ENCODE data around the gene NEIL3. TPM values are rescaled to one million over a fixed set of nuclear protein-coding genes. Genes with fewer than 3 reads are reported as not detected.
A peak's percentile ranks its signal among the peaks of the same experiment; 100 is the strongest.

NEIL3 gene
- total and polyA plus RNA-seq, 9 of the 15 experiments (the other 6 are each of a cell fraction or from before 2014, with no cell fraction given), result 2.7 to 23.3 (median 12.9) TPM

DNA sequence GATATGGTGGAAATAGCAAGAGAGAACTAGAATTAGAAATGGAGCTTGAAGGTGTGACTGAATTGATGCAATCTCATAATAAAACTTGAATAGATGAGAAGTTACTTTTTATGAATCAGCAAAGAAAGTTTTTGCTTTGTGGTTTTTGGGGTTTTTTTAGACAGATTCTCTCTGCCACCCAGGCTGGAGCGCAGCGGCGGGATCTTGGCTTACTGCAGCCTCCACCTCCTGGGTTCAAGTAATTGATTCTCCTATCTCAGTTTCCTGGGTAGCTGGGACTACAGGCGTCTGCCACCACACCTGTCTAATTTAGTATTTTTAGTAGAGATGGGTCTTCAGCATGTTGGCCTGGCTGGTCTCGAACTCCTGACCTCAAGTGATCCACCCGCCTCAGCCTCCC is 23.7 kb upstream of the NEIL3 start:
- DNase-seq (ENCODE audit: extremely low read depth in 1 of 4, low spot score in 3 of 4) (no peak), ATAC-seq (no peak), FAIRE-seq (no peak)
- ChIA-PET CTCF (ENCODE audit: low intra/inter-chr PET ratio) (no interaction called here), POLR2A (interaction anchor here (0.8 kb wide), 1 partner anchor 54 kb away, joined by 3 read pairs; no protein-coding TSS in a partner anchor)
- H3K79me2 ChIP-seq (ENCODE audit: control insufficient read depth, insufficient read depth, low read length), result no peaks in the 10 kb centered on the region
- no peak overlapping the region for H3K9ac ChIP-seq (ENCODE audit: insufficient read depth in 1 of 2, low read depth in 2 of 2, low read length in 2 of 2)
- no peaks in the 10 kb centered on the region for H3K9me1 ChIP-seq (ENCODE audit: control insufficient read depth, insufficient read depth, low read length)
- no TSS peak for BruUV-seq (replicated peaks)
- no peaks in the 10 kb centered on the region for H4K20me1 ChIP-seq (replicated peaks; ENCODE audit: control insufficient read depth, insufficient read depth, low read length)
- in situ Hi-C loops (cut with MboI), result no loop called here
- H3K4me2 ChIP-seq (ENCODE audit: insufficient read depth, low read length), result no peak overlapping the region
- WGBS (ENCODE audit: insufficient coverage, low coverage, missing lambda C conversion rate), result 35% methylated on average over 6 of the region's 6 CpGs
- no peak for TF ChIP-seq CAMTA2 (CRISPR knock-in tag; conservative IDR thresholded peaks at IDR 0.05)
- intact Hi-C loops (cut with micrococcal nuclease), result no loop called here
- no peaks in the 10 kb centered on the region for H3K27me3 ChIP-seq (ENCODE audit: control insufficient read depth in 2 of 2, insufficient read depth in 2 of 2, low read length in 2 of 2)
- no peak overlapping the region for H3K4me3 ChIP-seq
- no peaks in the 10 kb centered on the region for H3K36me3 ChIP-seq (ENCODE audit: control insufficient read depth, insufficient read depth, low read length)
- H3K9me3 ChIP-seq (replicated peaks; ENCODE audit: control insufficient read depth, insufficient read depth, low read depth, low read length), result no peaks in the 10 kb centered on the region
- H3K27ac ChIP-seq (ENCODE audit: extremely low read depth, low read depth, low read length), result no peak overlapping the region
- no peaks in the 10 kb centered on the region; a peak in 1 of 5 replicates for H3K4me1 ChIP-seq (replicated peaks in 1 of 2; ENCODE audit: control insufficient read depth in 2 of 2, insufficient read depth in 2 of 2, low read length in 2 of 2)
- no peak overlapping the region for H2AFZ ChIP-seq (ENCODE audit: low read depth, low read length)

DNA sequence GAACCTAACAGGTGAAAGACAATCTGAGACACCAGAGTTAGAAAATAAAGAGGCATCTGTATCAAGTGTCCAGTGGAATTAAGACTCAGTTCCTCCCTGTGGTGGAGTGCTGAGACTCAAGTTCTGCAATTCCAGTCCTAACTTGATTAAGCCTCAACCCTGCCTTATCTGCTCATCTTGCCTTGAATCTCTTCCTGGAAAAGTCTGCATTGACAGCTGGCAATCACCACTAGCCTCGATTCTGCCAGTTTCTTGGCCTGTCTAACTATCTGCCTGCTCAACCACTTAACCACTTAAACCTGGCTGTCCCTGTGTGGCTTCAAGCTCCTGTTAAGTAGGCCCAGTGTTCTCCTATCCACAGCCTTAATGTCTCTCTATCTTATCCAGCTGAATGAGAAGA is 22.4 kb upstream of the NEIL3 start:
- ATAC-seq, result peak; percentile 33; the same call in 2 of the 3 replicates
- in situ Hi-C loops (cut with MboI), result no loop called here
- POLR2A ChIA-PET, result no interaction called here
- TF ChIP-seq, protein P1, sequence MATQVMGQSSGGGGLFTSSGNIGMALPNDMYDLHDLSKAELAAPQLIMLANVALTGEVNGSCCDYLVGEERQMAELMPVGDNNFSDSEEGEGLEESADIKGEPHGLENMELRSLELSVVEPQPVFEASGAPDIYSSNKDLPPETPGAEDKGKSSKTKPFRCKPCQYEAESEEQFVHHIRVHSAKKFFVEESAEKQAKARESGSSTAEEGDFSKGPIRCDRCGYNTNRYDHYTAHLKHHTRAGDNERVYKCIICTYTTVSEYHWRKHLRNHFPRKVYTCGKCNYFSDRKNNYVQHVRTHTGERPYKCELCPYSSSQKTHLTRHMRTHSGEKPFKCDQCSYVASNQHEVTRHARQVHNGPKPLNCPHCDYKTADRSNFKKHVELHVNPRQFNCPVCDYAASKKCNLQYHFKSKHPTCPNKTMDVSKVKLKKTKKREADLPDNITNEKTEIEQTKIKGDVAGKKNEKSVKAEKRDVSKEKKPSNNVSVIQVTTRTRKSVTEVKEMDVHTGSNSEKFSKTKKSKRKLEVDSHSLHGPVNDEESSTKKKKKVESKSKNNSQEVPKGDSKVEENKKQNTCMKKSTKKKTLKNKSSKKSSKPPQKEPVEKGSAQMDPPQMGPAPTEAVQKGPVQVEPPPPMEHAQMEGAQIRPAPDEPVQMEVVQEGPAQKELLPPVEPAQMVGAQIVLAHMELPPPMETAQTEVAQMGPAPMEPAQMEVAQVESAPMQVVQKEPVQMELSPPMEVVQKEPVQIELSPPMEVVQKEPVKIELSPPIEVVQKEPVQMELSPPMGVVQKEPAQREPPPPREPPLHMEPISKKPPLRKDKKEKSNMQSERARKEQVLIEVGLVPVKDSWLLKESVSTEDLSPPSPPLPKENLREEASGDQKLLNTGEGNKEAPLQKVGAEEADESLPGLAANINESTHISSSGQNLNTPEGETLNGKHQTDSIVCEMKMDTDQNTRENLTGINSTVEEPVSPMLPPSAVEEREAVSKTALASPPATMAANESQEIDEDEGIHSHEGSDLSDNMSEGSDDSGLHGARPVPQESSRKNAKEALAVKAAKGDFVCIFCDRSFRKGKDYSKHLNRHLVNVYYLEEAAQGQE (IDR thresholded peaks at IDR 0.05; ENCODE audit: borderline replicate concordance), result peak; percentile 68
- TF ChIP-seq, protein P1 (CRISPR knock-in tag; IDR thresholded peaks at IDR 0.05; ENCODE audit: low read depth), result no peak
- no peak for TF ChIP-seq TEAD2 (tag; IDR thresholded peaks at IDR 0.05)
- TF ChIP-seq, protein P2, sequence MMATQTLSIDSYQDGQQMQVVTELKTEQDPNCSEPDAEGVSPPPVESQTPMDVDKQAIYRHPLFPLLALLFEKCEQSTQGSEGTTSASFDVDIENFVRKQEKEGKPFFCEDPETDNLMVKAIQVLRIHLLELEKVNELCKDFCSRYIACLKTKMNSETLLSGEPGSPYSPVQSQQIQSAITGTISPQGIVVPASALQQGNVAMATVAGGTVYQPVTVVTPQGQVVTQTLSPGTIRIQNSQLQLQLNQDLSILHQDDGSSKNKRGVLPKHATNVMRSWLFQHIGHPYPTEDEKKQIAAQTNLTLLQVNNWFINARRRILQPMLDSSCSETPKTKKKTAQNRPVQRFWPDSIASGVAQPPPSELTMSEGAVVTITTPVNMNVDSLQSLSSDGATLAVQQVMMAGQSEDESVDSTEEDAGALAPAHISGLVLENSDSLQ (IDR thresholded peaks at IDR 0.05), result peak; percentile 75; the same call in 1 of the 2 replicates
- TF ChIP-seq MEIS2 (IDR thresholded peaks at IDR 0.05; ENCODE audit: partially characterized antibody), result peak; percentile 70

More for the DNA sequence above, 22.4 kb upstream of the NEIL3 start:
- no peak overlapping the region for H3K4me3 ChIP-seq
- intact Hi-C loops (cut with micrococcal nuclease), result no loop called here
- H2AFZ ChIP-seq (ENCODE audit: low read depth, low read length), result no peak overlapping the region
- no peaks in the 10 kb centered on the region for H3K36me3 ChIP-seq (ENCODE audit: control insufficient read depth, insufficient read depth, low read length)
- no TSS peak for BruUV-seq (replicated peaks)
- FAIRE-seq, result no peak
- no peaks in the 10 kb centered on the region; a peak in 1 of 5 replicates for H3K4me1 ChIP-seq (replicated peaks in 1 of 2; ENCODE audit: control insufficient read depth in 2 of 2, insufficient read depth in 2 of 2, low read length in 2 of 2)
- no peaks in the 10 kb centered on the region for H3K9me3 ChIP-seq (replicated peaks; ENCODE audit: control insufficient read depth, insufficient read depth, low read depth, low read length)
- no peak overlapping the region for H3K9ac ChIP-seq (ENCODE audit: insufficient read depth in 1 of 2, low read depth in 2 of 2, low read length in 2 of 2)
- H3K9me1 ChIP-seq (ENCODE audit: control insufficient read depth, insufficient read depth, low read length), result no peaks in the 10 kb centered on the region
- H3K27me3 ChIP-seq (ENCODE audit: control insufficient read depth in 2 of 2, insufficient read depth in 2 of 2, low read length in 2 of 2), result no peaks in the 10 kb centered on the region
- WGBS (ENCODE audit: insufficient coverage, low coverage, missing lambda C conversion rate), result 0% methylated on average over 1 of the region's 1 CpG
- CTCF ChIA-PET (ENCODE audit: low intra/inter-chr PET ratio), result no interaction called here
- no peaks in the 10 kb centered on the region for H4K20me1 ChIP-seq (replicated peaks; ENCODE audit: control insufficient read depth, insufficient read depth, low read length)
- H3K27ac ChIP-seq (ENCODE audit: extremely low read depth, low read depth, low read length), result no peak overlapping the region
- H3K79me2 ChIP-seq (ENCODE audit: control insufficient read depth, insufficient read depth, low read length), result no peaks in the 10 kb centered on the region
- no peak overlapping the region for H3K4me2 ChIP-seq (ENCODE audit: insufficient read depth, low read length)
- DNase-seq (ENCODE audit: extremely low read depth in 1 of 4, low spot score in 3 of 4), result peak in 1 of 4 experiments; percentile 5
